Measurements from ENCODE around the gene TMEM95.
A peak's percentile ranks its signal among the peaks of the same experiment; 100 is the strongest.

The TMEM95 gene

GRCh38 chr17:7394452-7395191 lies 39.7 kb downstream of the TMEM95 start, which contains the start of gene PLSCR3:
Gene PLSCR3, minus strand, starts transcription at chr17:7394525. Its CDS starts 415 bp downstream, at chr17:7394110.
- TF ChIP-seq, protein P1, sequence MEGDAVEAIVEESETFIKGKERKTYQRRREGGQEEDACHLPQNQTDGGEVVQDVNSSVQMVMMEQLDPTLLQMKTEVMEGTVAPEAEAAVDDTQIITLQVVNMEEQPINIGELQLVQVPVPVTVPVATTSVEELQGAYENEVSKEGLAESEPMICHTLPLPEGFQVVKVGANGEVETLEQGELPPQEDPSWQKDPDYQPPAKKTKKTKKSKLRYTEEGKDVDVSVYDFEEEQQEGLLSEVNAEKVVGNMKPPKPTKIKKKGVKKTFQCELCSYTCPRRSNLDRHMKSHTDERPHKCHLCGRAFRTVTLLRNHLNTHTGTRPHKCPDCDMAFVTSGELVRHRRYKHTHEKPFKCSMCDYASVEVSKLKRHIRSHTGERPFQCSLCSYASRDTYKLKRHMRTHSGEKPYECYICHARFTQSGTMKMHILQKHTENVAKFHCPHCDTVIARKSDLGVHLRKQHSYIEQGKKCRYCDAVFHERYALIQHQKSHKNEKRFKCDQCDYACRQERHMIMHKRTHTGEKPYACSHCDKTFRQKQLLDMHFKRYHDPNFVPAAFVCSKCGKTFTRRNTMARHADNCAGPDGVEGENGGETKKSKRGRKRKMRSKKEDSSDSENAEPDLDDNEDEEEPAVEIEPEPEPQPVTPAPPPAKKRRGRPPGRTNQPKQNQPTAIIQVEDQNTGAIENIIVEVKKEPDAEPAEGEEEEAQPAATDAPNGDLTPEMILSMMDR (IDR thresholded peaks at IDR 0.05; ENCODE audit: low read depth, low read length, missing control alignments): no peak
- DNase-seq (ENCODE audit: extremely low read depth, low read depth): peak; percentile 27
- H3K4me3 ChIP-seq (replicated peaks; ENCODE audit: low read depth, low read length): peak within 1 kb of the TSS; percentile 81

DNA sequence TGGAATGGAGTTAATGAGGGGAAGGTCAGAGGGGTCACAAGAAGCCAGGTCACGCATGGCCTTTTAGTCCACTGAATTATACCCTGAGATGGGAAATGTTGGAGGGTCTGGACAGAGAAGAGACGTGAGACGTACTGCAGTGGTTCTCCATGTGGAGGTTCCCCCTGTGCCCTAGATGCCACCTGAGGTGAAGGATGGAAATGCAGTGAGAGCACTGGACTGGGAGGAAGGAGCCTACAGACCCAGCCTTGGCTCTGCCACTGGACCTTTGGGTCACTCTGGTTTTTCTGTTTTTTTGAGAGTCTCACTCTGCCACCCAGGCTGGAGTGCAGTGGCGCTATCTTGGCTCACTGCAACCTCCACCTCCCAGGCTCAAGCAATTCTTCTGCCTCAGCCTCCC lies 41.2 kb downstream of the TMEM95 start:
- no peak overlapping the region for H3K4me3 ChIP-seq (replicated peaks; ENCODE audit: low read depth, low read length)
- TF ChIP-seq, protein P1 (IDR thresholded peaks at IDR 0.05; ENCODE audit: low read depth, low read length, missing control alignments): no peak
- DNase-seq (ENCODE audit: extremely low read depth, low read depth): no peak

DNA sequence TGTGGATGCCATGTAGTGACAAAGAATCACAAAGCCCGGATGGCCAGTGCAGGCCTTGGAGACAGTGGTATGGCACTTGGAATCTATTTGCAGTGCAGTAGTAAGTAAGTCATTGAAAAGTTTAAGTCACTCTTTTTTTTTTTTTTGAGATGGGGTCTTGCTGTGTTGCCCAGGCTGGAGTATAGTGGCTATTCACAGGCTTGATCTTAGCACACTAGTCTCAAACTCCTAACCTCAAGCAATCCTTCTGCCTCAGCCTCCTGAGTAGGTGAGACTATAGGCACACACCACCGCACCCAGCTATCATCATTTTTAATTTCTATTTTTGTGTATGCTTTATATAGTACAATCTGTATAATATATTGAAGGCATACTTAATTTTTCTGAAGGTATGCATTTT lies 43.7 kb downstream of the TMEM95 start:
- TF ChIP-seq, protein P1 (IDR thresholded peaks at IDR 0.05; ENCODE audit: low read depth, low read length, missing control alignments): no peak
- DNase-seq (ENCODE audit: extremely low read depth, low read depth): no peak
- no peak overlapping the region for H3K4me3 ChIP-seq (replicated peaks; ENCODE audit: low read depth, low read length)

- H3K4me3 ChIP-seq (replicated peaks; ENCODE audit: low read depth, low read length): peak overlapping the region; percentile 65
- DNase-seq (ENCODE audit: extremely low read depth, low read depth): no peak
- TF ChIP-seq, protein P1 (IDR thresholded peaks at IDR 0.05; ENCODE audit: low read depth, low read length, missing control alignments): no peak
Observed at GRCh38 chr17:7403043-7403726, 48.2 kb downstream of the TMEM95 start.

GRCh38 chr17:7403727-7403976 lies 48.7 kb downstream of the TMEM95 start:
- TF ChIP-seq, protein P1 (IDR thresholded peaks at IDR 0.05; ENCODE audit: low read depth, low read length, missing control alignments): no peak
- DNase-seq (ENCODE audit: extremely low read depth, low read depth): no peak

DNA sequence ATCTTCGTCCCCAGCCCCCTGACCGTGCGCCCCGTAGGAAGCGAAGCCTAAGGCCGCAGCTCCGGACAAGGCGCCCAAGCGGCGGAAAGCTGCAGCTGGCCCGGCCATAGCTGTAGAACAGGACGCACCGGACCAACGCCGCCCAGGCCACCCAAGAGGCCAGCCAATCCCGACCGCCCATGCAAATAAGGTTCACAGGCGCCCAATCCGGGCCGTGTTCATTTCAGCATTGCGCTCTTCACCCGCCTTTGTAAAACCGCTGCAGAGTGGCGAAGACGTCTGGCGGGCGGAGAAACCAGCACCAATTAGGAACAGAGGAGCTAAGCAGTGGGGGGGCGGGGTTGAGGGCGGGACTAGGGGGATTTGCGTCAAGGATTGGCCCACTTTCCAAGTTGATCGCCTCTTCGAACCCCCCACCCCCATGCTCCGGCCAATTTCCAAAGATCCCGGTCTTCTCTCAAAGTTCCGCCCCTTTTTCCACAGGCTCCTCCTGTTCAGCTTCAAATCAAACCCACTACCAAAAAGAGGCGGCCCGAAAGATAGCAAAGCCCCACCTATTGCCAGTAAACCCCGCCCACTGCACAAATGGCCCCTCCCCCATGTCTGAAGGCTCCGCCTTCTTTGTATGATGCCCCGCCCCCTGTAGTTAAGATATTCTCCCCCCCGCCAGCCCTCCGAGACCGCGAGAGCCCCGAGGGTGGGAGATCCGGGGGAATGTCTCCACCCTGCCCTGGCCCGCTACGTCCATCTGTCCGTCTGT lies 49.2 kb downstream of the TMEM95 start, which contains the start of gene TMEM256:
TSS of gene TMEM256 (minus strand) at position 121 of the 760 bp plus-strand sequence. CDS start at position 108, 13 bp downstream.
- peak within 1 kb of the TSS; percentile 65 for H3K4me3 ChIP-seq (replicated peaks; ENCODE audit: low read depth, low read length)
- DNase-seq (ENCODE audit: extremely low read depth, low read depth): peak; percentile 96

More at GRCh38 chr17:7403727-7403976, 48.7 kb downstream of the TMEM95 start:
- peak overlapping the region; percentile 65 for H3K4me3 ChIP-seq (replicated peaks; ENCODE audit: low read depth, low read length)

More for the DNA sequence above, 49.2 kb downstream of the TMEM95 start, which contains the start of gene TMEM256:
- TF ChIP-seq, protein P1 (IDR thresholded peaks at IDR 0.05; ENCODE audit: low read depth, low read length, missing control alignments): no peak

Data from HFF-Myc (cell line).